Astrocyte (in vitro differentiated cells and primary cell): ENCODE measurements around the gene TEX29.

Experiments used
- EZH2 ChIP-seq: IDR thresholded peaks from 2 replicates; pipeline ENCODE4 v1.6.1; 2012; ENCODE audit warnings: mild to moderate bottlenecking, low read length, inconsistent platforms; ENCODE audit not compliant: insufficient read depth
- TF ChIP-seq, protein P1 (sequence below): IDR thresholded peaks from 2 replicates; pipeline ENCODE4 v1.5.1; 2011; ENCODE audit warnings: low read depth, mild to moderate bottlenecking, inconsistent platforms, low read length, moderate library complexity; ENCODE audit not compliant: insufficient read depth

DNA sequence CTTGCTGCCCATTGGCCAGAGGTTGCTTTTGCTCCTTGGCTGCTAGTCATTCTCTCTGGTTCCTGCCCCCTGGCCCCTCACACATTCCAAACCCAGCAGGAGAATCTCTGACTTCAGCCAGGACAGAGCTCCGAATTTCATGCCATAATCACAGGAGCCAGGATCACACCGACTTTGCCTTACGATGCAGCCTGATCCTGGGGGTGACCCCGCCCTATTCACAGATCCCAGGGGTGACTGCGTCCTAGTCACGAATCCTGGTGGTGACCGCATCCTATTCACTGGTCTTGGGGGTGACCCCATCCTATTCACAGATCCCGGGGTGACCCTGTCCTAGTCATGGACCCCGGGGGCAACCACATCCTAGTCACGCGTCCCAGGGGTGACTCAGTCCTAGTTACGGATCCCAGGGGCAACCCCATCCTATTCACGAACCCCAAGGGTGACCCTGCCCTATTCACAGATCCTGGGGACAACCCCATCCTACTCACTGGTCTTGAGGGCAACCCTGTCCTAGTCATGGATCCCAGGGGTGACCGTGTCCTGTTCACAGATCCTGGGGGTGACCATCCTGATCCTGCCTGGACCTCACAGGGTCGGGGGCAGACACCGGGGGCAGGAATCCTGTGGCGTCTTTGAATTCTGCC is 7.4 kb upstream of the TEX29 start:
- TF ChIP-seq, protein P1, sequence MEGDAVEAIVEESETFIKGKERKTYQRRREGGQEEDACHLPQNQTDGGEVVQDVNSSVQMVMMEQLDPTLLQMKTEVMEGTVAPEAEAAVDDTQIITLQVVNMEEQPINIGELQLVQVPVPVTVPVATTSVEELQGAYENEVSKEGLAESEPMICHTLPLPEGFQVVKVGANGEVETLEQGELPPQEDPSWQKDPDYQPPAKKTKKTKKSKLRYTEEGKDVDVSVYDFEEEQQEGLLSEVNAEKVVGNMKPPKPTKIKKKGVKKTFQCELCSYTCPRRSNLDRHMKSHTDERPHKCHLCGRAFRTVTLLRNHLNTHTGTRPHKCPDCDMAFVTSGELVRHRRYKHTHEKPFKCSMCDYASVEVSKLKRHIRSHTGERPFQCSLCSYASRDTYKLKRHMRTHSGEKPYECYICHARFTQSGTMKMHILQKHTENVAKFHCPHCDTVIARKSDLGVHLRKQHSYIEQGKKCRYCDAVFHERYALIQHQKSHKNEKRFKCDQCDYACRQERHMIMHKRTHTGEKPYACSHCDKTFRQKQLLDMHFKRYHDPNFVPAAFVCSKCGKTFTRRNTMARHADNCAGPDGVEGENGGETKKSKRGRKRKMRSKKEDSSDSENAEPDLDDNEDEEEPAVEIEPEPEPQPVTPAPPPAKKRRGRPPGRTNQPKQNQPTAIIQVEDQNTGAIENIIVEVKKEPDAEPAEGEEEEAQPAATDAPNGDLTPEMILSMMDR: no peak
- TF ChIP-seq EZH2: no peak
